HUES6 (cell line): ENCODE results near the gene DAB2IP.

ENCODE experiments used
- H3K27ac ChIP-seq: 2 replicates; pipeline ENCODE4 v1.7.0; 2013; ENCODE audit warnings: low read depth, mild to moderate bottlenecking, low read length, inconsistent platforms
- H3K27me3 ChIP-seq: 2 replicates; pipeline ENCODE4 v1.6.1; 2013; ENCODE audit warnings: low read length; ENCODE audit not compliant: control insufficient read depth, insufficient read depth
- H3K36me3 ChIP-seq: 2 replicates; pipeline ENCODE4 v1.6.1; 2013; ENCODE audit warnings: low read length; ENCODE audit not compliant: control insufficient read depth, insufficient read depth
- H3K4me1 ChIP-seq: 2 replicates; pipeline ENCODE4 v1.6.1; 2013; ENCODE audit warnings: low read length; ENCODE audit not compliant: control insufficient read depth, insufficient read depth
- H3K4me3 ChIP-seq: 2 replicates; pipeline ENCODE4 v1.5.1; 2013; ENCODE audit warnings: low read depth, low read length
- H3K9ac ChIP-seq: one replicate; pipeline ENCODE4 v1.6.1; 2013; ENCODE audit warnings: mild to moderate bottlenecking, low read length
- H3K9me3 ChIP-seq: 2 replicates; pipeline ENCODE4 v1.6.1; 2013; ENCODE audit warnings: low read depth, low read length; ENCODE audit not compliant: control insufficient read depth, insufficient read depth

Gene DAB2IP

GRCh38 chr9:121731090-121731489 lies 79.7 kb downstream of the DAB2IP start:
- H3K27me3 ChIP-seq: no peaks in the 10 kb centered on the region
- no peaks in the 10 kb centered on the region for H3K36me3 ChIP-seq
- no peak overlapping the region for H3K27ac ChIP-seq
- H3K4me3 ChIP-seq: no peak overlapping the region
- no peak overlapping the region for H3K9ac ChIP-seq
- no peaks in the 10 kb centered on the region for H3K9me3 ChIP-seq
- H3K4me1 ChIP-seq: peaks cover 43% of the 10 kb centered on the region

GRCh38 chr9:121731919-121732318 lies 80.5 kb downstream of the DAB2IP start:
- Histone ChIP-seq H3K27me3 (no peaks in the 10 kb centered on the region), H3K4me1 (peaks cover 43% of the 10 kb centered on the region), H3K9me3 (no peaks in the 10 kb centered on the region), H3K27ac (no peak overlapping the region), H3K36me3 (no peaks in the 10 kb centered on the region), H3K4me3 (no peak overlapping the region), H3K9ac (no peak overlapping the region)

- H3K9me3 ChIP-seq: no peaks in the 10 kb centered on the region
- no peak overlapping the region for H3K9ac ChIP-seq
- peaks cover 43% of the 10 kb centered on the region for H3K4me1 ChIP-seq
- H3K4me3 ChIP-seq: no peak overlapping the region
- no peaks in the 10 kb centered on the region for H3K27me3 ChIP-seq
- H3K36me3 ChIP-seq: no peaks in the 10 kb centered on the region
- no peak overlapping the region for H3K27ac ChIP-seq
These were observed 81.0 kb downstream of the DAB2IP start for GRCh38 chr9:121732389-121732788.

- H3K27ac ChIP-seq: no peak overlapping the region
These were observed 81.5 kb downstream of the DAB2IP start for GRCh38 chr9:121732886-121733285.

GRCh38 chr9:121734465-121734864 lies 83.0 kb downstream of the DAB2IP start:
- Histone ChIP-seq H3K9ac (no peak overlapping the region), H3K27ac (no peak overlapping the region), H3K4me3 (no peak overlapping the region), H3K4me1 (peaks cover 60% of the 10 kb centered on the region), H3K9me3 (no peaks in the 10 kb centered on the region), H3K36me3 (no peaks in the 10 kb centered on the region), H3K27me3 (no peaks in the 10 kb centered on the region)

More at GRCh38 chr9:121732886-121733285, 81.5 kb downstream of the DAB2IP start:
- Histone ChIP-seq H3K27me3 (no peaks in the 10 kb centered on the region), H3K4me1 (peaks cover 44% of the 10 kb centered on the region), H3K9me3 (no peaks in the 10 kb centered on the region), H3K9ac (no peak overlapping the region), H3K36me3 (no peaks in the 10 kb centered on the region), H3K4me3 (no peak overlapping the region)

GRCh38 chr9:121735065-121735792 lies 83.8 kb downstream of the DAB2IP start:
- H3K27ac ChIP-seq: no peak overlapping the region; the same call in 1 of the 2 replicates
- no peaks in the 10 kb centered on the region for H3K36me3 ChIP-seq
- peak overlapping the region; percentile 86 for H3K4me3 ChIP-seq
- no peaks in the 10 kb centered on the region for H3K27me3 ChIP-seq
- no peaks in the 10 kb centered on the region for H3K9me3 ChIP-seq
- H3K4me1 ChIP-seq: peaks cover 67% of the 10 kb centered on the region
- peak overlapping the region; percentile 70 for H3K9ac ChIP-seq

GRCh38 chr9:121735793-121736770 lies 84.6 kb downstream of the DAB2IP start:
- peak overlapping the region; percentile 73 for H3K9ac ChIP-seq
- H3K36me3 ChIP-seq: no peaks in the 10 kb centered on the region
- H3K4me1 ChIP-seq: peaks cover 76% of the 10 kb centered on the region
- peak overlapping the region; percentile 65; the same call in 1 of the 2 replicates for H3K27ac ChIP-seq
- no peaks in the 10 kb centered on the region for H3K9me3 ChIP-seq
- peak overlapping the region; percentile 86 for H3K4me3 ChIP-seq
- H3K27me3 ChIP-seq: no peaks in the 10 kb centered on the region

GRCh38 chr9:121736934-121737462 lies 85.6 kb downstream of the DAB2IP start:
- H3K4me3 ChIP-seq: peak overlapping the region; percentile 86
- no peaks in the 10 kb centered on the region for H3K9me3 ChIP-seq
- peaks cover 85% of the 10 kb centered on the region for H3K4me1 ChIP-seq
- H3K36me3 ChIP-seq: no peaks in the 10 kb centered on the region
- H3K27ac ChIP-seq: no peak overlapping the region; the same call in 1 of the 2 replicates
- H3K9ac ChIP-seq: peak overlapping the region; percentile 73
- no peaks in the 10 kb centered on the region for H3K27me3 ChIP-seq

- Histone ChIP-seq H3K27me3 (no peaks in the 10 kb centered on the region), H3K4me3 (peak overlapping the region; percentile 86; the same call in 1 of the 2 replicates)
These were observed 86.1 kb downstream of the DAB2IP start for GRCh38 chr9:121737481-121737931.

GRCh38 chr9:121738411-121738810 lies 87.0 kb downstream of the DAB2IP start:
- Histone ChIP-seq H3K9ac (no peak overlapping the region), H3K27ac (no peak overlapping the region), H3K4me3 (no peak overlapping the region), H3K4me1 (peaks cover 84% of the 10 kb centered on the region), H3K36me3 (no peaks in the 10 kb centered on the region), H3K27me3 (no peaks in the 10 kb centered on the region), H3K9me3 (no peaks in the 10 kb centered on the region)

More at GRCh38 chr9:121737481-121737931, 86.1 kb downstream of the DAB2IP start:
- Histone ChIP-seq H3K27ac (no peak overlapping the region), H3K36me3 (no peaks in the 10 kb centered on the region), H3K4me1 (peaks cover 86% of the 10 kb centered on the region), H3K9me3 (no peaks in the 10 kb centered on the region), H3K9ac (peak overlapping the region; percentile 2)
